HG03066 (cell line): ENCODE data around the gene FAM78A.

Experiments
- ATAC-seq: cut with Tn5 transposase; IDR thresholded peaks from one replicate; pipeline ENCODE4 v1.9.1; 2021; ENCODE audit warnings: low read depth; ENCODE audit not compliant: unreplicated experiment

FAM78A gene

GRCh38 chr9:131240047-131240921 lies 36.0 kb downstream of the FAM78A start:
- ATAC-seq = no peak

- ATAC-seq = no peak
Measured at GRCh38 chr9:131239161-131239975, 36.9 kb downstream of the FAM78A start.

- peak; percentile 34 for ATAC-seq
Measured at GRCh38 chr9:131238402-131239021, 37.8 kb downstream of the FAM78A start.

- peak; percentile 86 for ATAC-seq
Measured at GRCh38 chr9:131237931-131238401, 38.3 kb downstream of the FAM78A start.

GRCh38 chr9:131237291-131237690 lies 39.0 kb downstream of the FAM78A start:
- ATAC-seq = no peak

GRCh38 chr9:131236761-131237160 lies 39.5 kb downstream of the FAM78A start:
- ATAC-seq = no peak

GRCh38 chr9:131236161-131236560 lies 40.1 kb downstream of the FAM78A start:
- ATAC-seq = no peak

GRCh38 chr9:131235480-131235851 lies 40.8 kb downstream of the FAM78A start:
- ATAC-seq = no peak

GRCh38 chr9:131234799-131235479 lies 41.4 kb downstream of the FAM78A start:
- ATAC-seq = no peak

- ATAC-seq = no peak
Measured at GRCh38 chr9:131233995-131234394, 42.3 kb downstream of the FAM78A start.

GRCh38 chr9:131233556-131233955 lies 42.8 kb downstream of the FAM78A start:
- no peak for ATAC-seq

GRCh38 chr9:131228988-131229387 lies 47.3 kb downstream of the FAM78A start:
- no peak for ATAC-seq

GRCh38 chr9:131227959-131228460 lies 48.3 kb downstream of the FAM78A start:
- ATAC-seq = no peak

- no peak for ATAC-seq
Measured at GRCh38 chr9:131227112-131227958, 49.0 kb downstream of the FAM78A start.

GRCh38 chr9:131226226-131226625 lies 50.1 kb downstream of the FAM78A start:
- no peak for ATAC-seq

GRCh38 chr9:131222460-131222859 lies 53.9 kb downstream of the FAM78A start:
- ATAC-seq = no peak

GRCh38 chr9:131220485-131220884 lies 55.8 kb downstream of the FAM78A start:
- no peak for ATAC-seq

GRCh38 chr9:131218370-131218769 lies 57.9 kb downstream of the FAM78A start:
- no peak for ATAC-seq

- ATAC-seq = no peak
Measured at GRCh38 chr9:131217331-131218031, 58.8 kb downstream of the FAM78A start.
